SK-N-SH treated with all-trans-retinoic acid at 6 μM for 48 hours (cell line): ENCODE results near the gene GHDC.

Experiments
- ATAC-seq: fragments of 200-7000 bp; cut with Tn5 transposase; 3 replicates; pipeline ENCODE4 v1.9.1; 2020; ENCODE audit warnings: mild to moderate bottlenecking, moderate library complexity
- ARNTL ChIP-seq: fragments of 450-650 bp; formaldehyde crosslinking; IDR thresholded peaks from 2 replicates; pipeline ENCODE4 v1.5.0; 2020; ENCODE audit warnings: low read depth, mild to moderate bottlenecking, moderate library complexity, borderline replicate concordance
- BACH2 ChIP-seq: fragments of 250-450 bp; sonication (Bioruptor Pico); IDR thresholded peaks from 2 replicates; pipeline ENCODE4 v1.9.0; 2021; ENCODE audit warnings: mild to moderate bottlenecking, borderline replicate concordance
- CSDC2 ChIP-seq: fragments of 250-450 bp; sonication (Bioruptor Pico); IDR thresholded peaks from 2 replicates; pipeline ENCODE4 v1.5.0; 2020; ENCODE audit warnings: mild to moderate bottlenecking, moderate library complexity
- ESRRG ChIP-seq: fragments of 250-450 bp; sonication (Bioruptor Pico); IDR thresholded peaks from 2 replicates; pipeline ENCODE4 v1.6.1; 2021; ENCODE audit warnings: mild to moderate bottlenecking
- ISL1 ChIP-seq: fragments of 250-450 bp; sonication (Bioruptor Pico); IDR thresholded peaks from 2 replicates; pipeline ENCODE4 v2.1.2; 2022; ENCODE audit warnings: mild to moderate bottlenecking, moderate library complexity
- OSR1 ChIP-seq: fragments of 250-450 bp; sonication (Bioruptor Pico); IDR thresholded peaks from 2 replicates; pipeline ENCODE4 v1.8.0; 2022; ENCODE audit warnings: moderate library complexity, mild to moderate bottlenecking, inconsistent platforms
- PPARA ChIP-seq: fragments of 250-450 bp; sonication (Bioruptor Pico); IDR thresholded peaks from 2 replicates; pipeline ENCODE4 v1.5.0; 2020; ENCODE audit warnings: mild to moderate bottlenecking, borderline replicate concordance
- RARB ChIP-seq: fragments of 250-450 bp; sonication (Bioruptor Pico); IDR thresholded peaks from 2 replicates; pipeline ENCODE4 v1.8.0; 2021; ENCODE audit warnings: mild to moderate bottlenecking, moderate library complexity
- TCF4 ChIP-seq: fragments of 250-450 bp; sonication (Bioruptor Pico); IDR thresholded peaks from 2 replicates; pipeline ENCODE4 v1.8.0; 2021; ENCODE audit warnings: mild to moderate bottlenecking, moderate library complexity, borderline replicate concordance
- TOX ChIP-seq: fragments of 250-450 bp; sonication (Bioruptor Pico); IDR thresholded peaks from 2 replicates; pipeline ENCODE4 v1.8.0; 2021; ENCODE audit warnings: mild to moderate bottlenecking, moderate library complexity, borderline replicate concordance
- ZC3H10 ChIP-seq: fragments of 250-450 bp; sonication (Bioruptor Pico); IDR thresholded peaks from 2 replicates; pipeline ENCODE4 v1.5.1; 2021; ENCODE audit warnings: mild to moderate bottlenecking, moderate library complexity
- ZFP30 ChIP-seq: fragments of 450-650 bp; formaldehyde crosslinking; IDR thresholded peaks from 2 replicates; pipeline ENCODE4 v1.5.0; 2022; ENCODE audit warnings: mild to moderate bottlenecking, moderate library complexity
- ZNF565 ChIP-seq: fragments of 450-650 bp; formaldehyde crosslinking; conservative IDR thresholded peaks from 2 replicates; pipeline ENCODE4 v1.5.0; 2020; ENCODE audit warnings: low read depth, mild to moderate bottlenecking, moderate library complexity
- ZNF8 ChIP-seq: fragments of 450-650 bp; formaldehyde crosslinking; IDR thresholded peaks from 2 replicates; pipeline ENCODE4 v1.5.0; 2020; ENCODE audit warnings: mild to moderate bottlenecking, moderate library complexity
- TF ChIP-seq, protein P1 (sequence below): fragments of 250-450 bp; sonication (Bioruptor Pico); IDR thresholded peaks from 2 replicates; pipeline ENCODE4 v1.8.0; 2020; ENCODE audit warnings: mild to moderate bottlenecking, moderate library complexity, borderline replicate concordance
- TF ChIP-seq, protein P2 (sequence below): fragments of 250-450 bp; sonication (Bioruptor Pico); IDR thresholded peaks from 2 replicates; pipeline ENCODE4 v1.5.1; 2020; ENCODE audit warnings: low read depth, mild to moderate bottlenecking, moderate library complexity
- TF ChIP-seq, protein P3 (sequence below): fragments of 250-450 bp; sonication (Bioruptor Pico); IDR thresholded peaks from 2 replicates; pipeline ENCODE4 v1.5.0; 2020; ENCODE audit warnings: mild to moderate bottlenecking, moderate library complexity
- TF ChIP-seq, protein P4 (sequence below): fragments of 250-450 bp; sonication (Bioruptor Pico); IDR thresholded peaks from 2 replicates; pipeline ENCODE4 v1.5.1; 2021; ENCODE audit warnings: mild to moderate bottlenecking, moderate library complexity

The GHDC gene

DNA sequence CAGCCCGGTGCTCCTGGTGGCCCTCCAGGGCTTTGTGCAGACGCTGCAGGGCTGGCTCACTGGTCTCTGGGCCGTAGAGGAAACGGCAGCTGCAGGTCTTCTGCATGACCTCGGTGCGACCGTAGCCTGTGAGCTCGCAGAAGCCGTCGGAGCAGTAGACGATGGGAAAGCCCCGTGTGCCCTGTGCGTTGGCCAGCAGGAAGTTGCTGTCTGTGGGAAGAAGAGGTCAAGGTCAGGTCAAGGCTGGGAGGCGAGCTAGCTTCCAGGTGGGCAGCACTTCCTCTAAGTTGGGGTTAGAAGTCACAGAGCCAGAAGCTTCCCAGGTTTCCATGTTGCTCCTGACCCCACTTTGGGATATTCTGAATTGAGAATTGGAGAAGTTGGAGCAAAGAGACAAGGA, 15.5 kb downstream of the GHDC start:
- ATAC-seq: no peak
- TF ChIP-seq, protein P1, sequence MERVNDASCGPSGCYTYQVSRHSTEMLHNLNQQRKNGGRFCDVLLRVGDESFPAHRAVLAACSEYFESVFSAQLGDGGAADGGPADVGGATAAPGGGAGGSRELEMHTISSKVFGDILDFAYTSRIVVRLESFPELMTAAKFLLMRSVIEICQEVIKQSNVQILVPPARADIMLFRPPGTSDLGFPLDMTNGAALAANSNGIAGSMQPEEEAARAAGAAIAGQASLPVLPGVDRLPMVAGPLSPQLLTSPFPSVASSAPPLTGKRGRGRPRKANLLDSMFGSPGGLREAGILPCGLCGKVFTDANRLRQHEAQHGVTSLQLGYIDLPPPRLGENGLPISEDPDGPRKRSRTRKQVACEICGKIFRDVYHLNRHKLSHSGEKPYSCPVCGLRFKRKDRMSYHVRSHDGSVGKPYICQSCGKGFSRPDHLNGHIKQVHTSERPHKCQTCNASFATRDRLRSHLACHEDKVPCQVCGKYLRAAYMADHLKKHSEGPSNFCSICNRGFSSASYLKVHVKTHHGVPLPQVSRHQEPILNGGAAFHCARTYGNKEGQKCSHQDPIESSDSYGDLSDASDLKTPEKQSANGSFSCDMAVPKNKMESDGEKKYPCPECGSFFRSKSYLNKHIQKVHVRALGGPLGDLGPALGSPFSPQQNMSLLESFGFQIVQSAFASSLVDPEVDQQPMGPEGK (CRISPR knock-in tag): no peak
- TF ChIP-seq ZNF8 (CRISPR knock-in tag) (no peak), ZNF565 (CRISPR knock-in tag) (no peak)
- TF ChIP-seq, protein P2, sequence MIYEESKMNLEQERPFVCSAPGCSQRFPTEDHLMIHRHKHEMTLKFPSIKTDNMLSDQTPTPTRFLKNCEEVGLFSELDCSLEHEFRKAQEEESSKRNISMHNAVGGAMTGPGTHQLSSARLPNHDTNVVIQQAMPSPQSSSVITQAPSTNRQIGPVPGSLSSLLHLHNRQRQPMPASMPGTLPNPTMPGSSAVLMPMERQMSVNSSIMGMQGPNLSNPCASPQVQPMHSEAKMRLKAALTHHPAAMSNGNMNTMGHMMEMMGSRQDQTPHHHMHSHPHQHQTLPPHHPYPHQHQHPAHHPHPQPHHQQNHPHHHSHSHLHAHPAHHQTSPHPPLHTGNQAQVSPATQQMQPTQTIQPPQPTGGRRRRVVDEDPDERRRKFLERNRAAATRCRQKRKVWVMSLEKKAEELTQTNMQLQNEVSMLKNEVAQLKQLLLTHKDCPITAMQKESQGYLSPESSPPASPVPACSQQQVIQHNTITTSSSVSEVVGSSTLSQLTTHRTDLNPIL (CRISPR knock-in tag): no peak
- TF ChIP-seq, protein P3, sequence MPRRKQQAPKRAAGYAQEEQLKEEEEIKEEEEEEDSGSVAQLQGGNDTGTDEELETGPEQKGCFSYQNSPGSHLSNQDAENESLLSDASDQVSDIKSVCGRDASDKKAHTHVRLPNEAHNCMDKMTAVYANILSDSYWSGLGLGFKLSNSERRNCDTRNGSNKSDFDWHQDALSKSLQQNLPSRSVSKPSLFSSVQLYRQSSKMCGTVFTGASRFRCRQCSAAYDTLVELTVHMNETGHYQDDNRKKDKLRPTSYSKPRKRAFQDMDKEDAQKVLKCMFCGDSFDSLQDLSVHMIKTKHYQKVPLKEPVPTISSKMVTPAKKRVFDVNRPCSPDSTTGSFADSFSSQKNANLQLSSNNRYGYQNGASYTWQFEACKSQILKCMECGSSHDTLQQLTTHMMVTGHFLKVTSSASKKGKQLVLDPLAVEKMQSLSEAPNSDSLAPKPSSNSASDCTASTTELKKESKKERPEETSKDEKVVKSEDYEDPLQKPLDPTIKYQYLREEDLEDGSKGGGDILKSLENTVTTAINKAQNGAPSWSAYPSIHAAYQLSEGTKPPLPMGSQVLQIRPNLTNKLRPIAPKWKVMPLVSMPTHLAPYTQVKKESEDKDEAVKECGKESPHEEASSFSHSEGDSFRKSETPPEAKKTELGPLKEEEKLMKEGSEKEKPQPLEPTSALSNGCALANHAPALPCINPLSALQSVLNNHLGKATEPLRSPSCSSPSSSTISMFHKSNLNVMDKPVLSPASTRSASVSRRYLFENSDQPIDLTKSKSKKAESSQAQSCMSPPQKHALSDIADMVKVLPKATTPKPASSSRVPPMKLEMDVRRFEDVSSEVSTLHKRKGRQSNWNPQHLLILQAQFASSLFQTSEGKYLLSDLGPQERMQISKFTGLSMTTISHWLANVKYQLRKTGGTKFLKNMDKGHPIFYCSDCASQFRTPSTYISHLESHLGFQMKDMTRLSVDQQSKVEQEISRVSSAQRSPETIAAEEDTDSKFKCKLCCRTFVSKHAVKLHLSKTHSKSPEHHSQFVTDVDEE (CRISPR knock-in tag): no peak

DNA sequence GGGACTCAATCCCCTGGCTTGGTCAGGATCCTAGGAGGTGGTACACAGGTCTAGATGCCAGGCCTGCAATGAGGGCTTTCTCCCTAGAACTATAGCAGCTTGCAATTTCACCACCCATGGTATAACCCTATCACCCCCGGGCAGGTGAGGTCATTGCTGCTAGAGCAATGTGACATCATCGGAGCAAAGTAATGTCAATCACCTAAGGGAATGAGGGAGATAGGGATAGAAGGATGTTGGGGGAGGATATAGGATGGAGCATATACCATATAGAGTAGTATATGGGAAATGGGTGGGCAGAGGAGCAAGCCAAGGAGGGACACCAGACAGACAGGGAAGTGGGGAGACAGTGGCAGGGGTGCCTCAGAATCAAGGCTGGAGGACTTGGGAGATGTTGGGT, 16.6 kb downstream of the GHDC start:
- no peak for ATAC-seq
- TF ChIP-seq ZC3H10 (CRISPR knock-in tag) (no peak), ZNF8 (CRISPR knock-in tag) (no peak)

DNA sequence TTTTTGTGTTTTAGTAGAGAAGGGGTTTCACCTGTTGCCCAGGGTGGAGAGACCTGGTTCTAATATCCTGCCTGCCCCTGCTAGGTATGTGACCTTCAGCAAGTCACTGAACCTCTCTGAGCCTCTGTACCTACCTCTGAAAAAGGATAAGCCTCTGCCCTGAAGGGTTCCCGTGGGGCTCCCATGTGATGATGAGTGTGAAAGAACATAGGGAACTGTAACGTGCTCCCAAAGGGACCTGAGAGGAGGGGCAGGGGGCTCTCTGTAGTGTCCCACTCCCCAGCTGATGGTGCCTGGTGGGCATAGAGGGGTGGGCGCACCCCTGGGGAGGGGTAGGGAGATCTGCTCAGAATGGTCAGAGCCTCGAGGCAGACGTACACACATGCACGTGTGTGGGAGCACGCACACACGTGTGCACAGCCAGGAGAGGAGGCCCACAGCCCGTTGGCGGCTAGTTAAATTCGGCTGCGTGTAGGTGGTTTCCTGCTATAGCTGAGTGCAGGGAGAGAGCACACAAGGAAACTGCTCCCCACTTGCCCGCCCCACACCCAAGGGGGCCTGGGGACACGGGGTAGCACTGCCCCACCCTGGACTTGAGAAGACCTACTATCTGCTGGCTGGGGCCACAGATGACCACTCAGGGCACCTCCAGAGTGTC, 20.0 kb downstream of the GHDC start:
- no peak for ATAC-seq
- TF ChIP-seq, protein P4, sequence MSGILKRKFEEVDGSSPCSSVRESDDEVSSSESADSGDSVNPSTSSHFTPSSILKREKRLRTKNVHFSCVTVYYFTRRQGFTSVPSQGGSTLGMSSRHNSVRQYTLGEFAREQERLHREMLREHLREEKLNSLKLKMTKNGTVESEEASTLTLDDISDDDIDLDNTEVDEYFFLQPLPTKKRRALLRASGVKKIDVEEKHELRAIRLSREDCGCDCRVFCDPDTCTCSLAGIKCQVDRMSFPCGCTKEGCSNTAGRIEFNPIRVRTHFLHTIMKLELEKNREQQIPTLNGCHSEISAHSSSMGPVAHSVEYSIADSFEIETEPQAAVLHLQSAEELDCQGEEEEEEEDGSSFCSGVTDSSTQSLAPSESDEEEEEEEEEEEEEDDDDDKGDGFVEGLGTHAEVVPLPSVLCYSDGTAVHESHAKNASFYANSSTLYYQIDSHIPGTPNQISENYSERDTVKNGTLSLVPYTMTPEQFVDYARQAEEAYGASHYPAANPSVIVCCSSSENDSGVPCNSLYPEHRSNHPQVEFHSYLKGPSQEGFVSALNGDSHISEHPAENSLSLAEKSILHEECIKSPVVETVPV (CRISPR knock-in tag): no peak
- TF ChIP-seq ZC3H10 (CRISPR knock-in tag): no peak
- TF ChIP-seq BACH2 (CRISPR knock-in tag): no peak
- TF ChIP-seq PPARA (CRISPR knock-in tag): no peak
- no peak for TF ChIP-seq TCF4
- TF ChIP-seq, protein P1 (CRISPR knock-in tag): no peak
- TF ChIP-seq RARB (CRISPR knock-in tag): no peak
- no peak for TF ChIP-seq ZNF565 (CRISPR knock-in tag)
- TF ChIP-seq TOX (CRISPR knock-in tag): no peak
- no peak for TF ChIP-seq ZFP30 (CRISPR knock-in tag)
- TF ChIP-seq ISL1 (CRISPR knock-in tag): no peak
- TF ChIP-seq ESRRG (CRISPR knock-in tag): no peak
- TF ChIP-seq ARNTL (CRISPR knock-in tag): no peak
- TF ChIP-seq OSR1 (CRISPR knock-in tag): no peak
- no peak for TF ChIP-seq CSDC2 (CRISPR knock-in tag)
- TF ChIP-seq, protein P2 (CRISPR knock-in tag): no peak
- TF ChIP-seq, protein P3 (CRISPR knock-in tag): no peak
